Measurements from ENCODE around the gene KRTAP9-6.

- TF ChIP-seq SMC3 (IDR thresholded peaks at IDR 0.05; ENCODE audit: borderline replicate concordance, low read length) (no peak), POLR2A (IDR thresholded peaks at IDR 0.05; ENCODE audit: low read depth, low read length) (no peak), YY1 (IDR thresholded peaks at IDR 0.05; ENCODE audit: low read depth, low read length) (no peak), SIN3A (IDR thresholded peaks at IDR 0.05; ENCODE audit: low read depth, low read length) (no peak), CHD2 (IDR thresholded peaks at IDR 0.05; ENCODE audit: borderline replicate concordance, low read depth, low read length) (no peak), USF1 (IDR thresholded peaks at IDR 0.05; ENCODE audit: borderline replicate concordance, extremely low read length, insufficient read depth, low read depth, low read length) (no peak), EZH2 (IDR thresholded peaks at IDR 0.05; ENCODE audit: borderline replicate concordance, control insufficient read depth, low read depth, low read length) (no peak), CREB1 (IDR thresholded peaks at IDR 0.05; ENCODE audit: low read depth) (no peak), ZNF687 (IDR thresholded peaks at IDR 0.05) (no peak), HDAC6 (IDR thresholded peaks at IDR 0.05; ENCODE audit: unreplicated experiment) (no peak), ATF2 (IDR thresholded peaks at IDR 0.05; ENCODE audit: low read length) (no peak), RAD21 (IDR thresholded peaks at IDR 0.05; ENCODE audit: insufficient read depth, low read depth, low read length) (no peak)
- TF ChIP-seq, protein P1, sequence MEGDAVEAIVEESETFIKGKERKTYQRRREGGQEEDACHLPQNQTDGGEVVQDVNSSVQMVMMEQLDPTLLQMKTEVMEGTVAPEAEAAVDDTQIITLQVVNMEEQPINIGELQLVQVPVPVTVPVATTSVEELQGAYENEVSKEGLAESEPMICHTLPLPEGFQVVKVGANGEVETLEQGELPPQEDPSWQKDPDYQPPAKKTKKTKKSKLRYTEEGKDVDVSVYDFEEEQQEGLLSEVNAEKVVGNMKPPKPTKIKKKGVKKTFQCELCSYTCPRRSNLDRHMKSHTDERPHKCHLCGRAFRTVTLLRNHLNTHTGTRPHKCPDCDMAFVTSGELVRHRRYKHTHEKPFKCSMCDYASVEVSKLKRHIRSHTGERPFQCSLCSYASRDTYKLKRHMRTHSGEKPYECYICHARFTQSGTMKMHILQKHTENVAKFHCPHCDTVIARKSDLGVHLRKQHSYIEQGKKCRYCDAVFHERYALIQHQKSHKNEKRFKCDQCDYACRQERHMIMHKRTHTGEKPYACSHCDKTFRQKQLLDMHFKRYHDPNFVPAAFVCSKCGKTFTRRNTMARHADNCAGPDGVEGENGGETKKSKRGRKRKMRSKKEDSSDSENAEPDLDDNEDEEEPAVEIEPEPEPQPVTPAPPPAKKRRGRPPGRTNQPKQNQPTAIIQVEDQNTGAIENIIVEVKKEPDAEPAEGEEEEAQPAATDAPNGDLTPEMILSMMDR (IDR thresholded peaks at IDR 0.05 in 2 of 3, conservative IDR thresholded peaks at IDR 0.05 in 1 of 3; ENCODE audit: control insufficient read depth in 2 of 3, extremely low read depth in 1 of 3, insufficient read depth in 1 of 3, low read depth in 3 of 3, low read length in 3 of 3), result no peak
These were observed 37.0 kb downstream of the KRTAP9-6 start, which contains the start of gene KRTAP29-1 for GRCh38 chr17:41301916-41302901.
